GM21390 (cell line): ENCODE data around the gene DMXL1.

Experiments used
- ATAC-seq: cut with Tn5 transposase; IDR thresholded peaks from one replicate; pipeline ENCODE4 v1.9.1; 2021; ENCODE audit not compliant: unreplicated experiment

DMXL1 gene

GRCh38 chr5:119264186-119264585 lies 193.3 kb downstream of the DMXL1 start:
- no peak for ATAC-seq

GRCh38 chr5:119267958-119268386 lies 197.1 kb downstream of the DMXL1 start:
- peak; percentile 67 for ATAC-seq

GRCh38 chr5:119268387-119269060 lies 197.6 kb downstream of the DMXL1 start:
- ATAC-seq, result peak; percentile 86

- ATAC-seq, result peak; percentile 5
Observed at GRCh38 chr5:119269061-119269944, 198.4 kb downstream of the DMXL1 start.

GRCh38 chr5:119270121-119270565 lies 199.3 kb downstream of the DMXL1 start:
- ATAC-seq, result no peak

- no peak for ATAC-seq
Observed at GRCh38 chr5:119270960-119271757, 200.3 kb downstream of the DMXL1 start.

- ATAC-seq, result no peak
Observed at GRCh38 chr5:119271758-119272730, 201.2 kb downstream of the DMXL1 start.

- no peak for ATAC-seq
Observed at GRCh38 chr5:119273391-119273839, 202.5 kb downstream of the DMXL1 start.

GRCh38 chr5:119274030-119274766 lies 203.3 kb downstream of the DMXL1 start:
- ATAC-seq, result no peak

GRCh38 chr5:119274767-119275130 lies 203.9 kb downstream of the DMXL1 start:
- ATAC-seq, result peak; percentile 41

GRCh38 chr5:119275146-119275545 lies 204.3 kb downstream of the DMXL1 start:
- peak; percentile 6 for ATAC-seq

GRCh38 chr5:119275601-119276173 lies 204.8 kb downstream of the DMXL1 start:
- ATAC-seq, result peak; percentile 73

GRCh38 chr5:119276978-119277377 lies 206.1 kb downstream of the DMXL1 start:
- ATAC-seq, result peak; percentile 27

GRCh38 chr5:119279093-119279492 lies 208.2 kb downstream of the DMXL1 start:
- no peak for ATAC-seq

GRCh38 chr5:119280380-119280779 lies 209.5 kb downstream of the DMXL1 start:
- ATAC-seq, result no peak

GRCh38 chr5:119282628-119283027 lies 211.7 kb downstream of the DMXL1 start:
- ATAC-seq, result no peak

- ATAC-seq, result no peak
Observed at GRCh38 chr5:119284031-119284430, 213.1 kb downstream of the DMXL1 start.

GRCh38 chr5:119285070-119285916 lies 214.4 kb downstream of the DMXL1 start:
- ATAC-seq, result no peak
